Loucy (cell line): ENCODE measurements around the gene RERE.

ENCODE experiments used
- EZH2phosphoT487 ChIP-seq: fragments of 200-600 bp; IDR thresholded peaks from 2 replicates; pipeline ENCODE4 v1.6.1; 2018; ENCODE audit warnings: antibody characterized with exemption, mild to moderate bottlenecking, moderate library complexity, borderline replicate concordance
- TF ChIP-seq, protein P1 (sequence below): fragments of 200-600 bp; sonication (generic); conservative IDR thresholded peaks from 2 replicates; pipeline ENCODE4 v1.5.1; 2014; ENCODE audit warnings: mild to moderate bottlenecking, antibody characterized with exemption, low read length

DNA sequence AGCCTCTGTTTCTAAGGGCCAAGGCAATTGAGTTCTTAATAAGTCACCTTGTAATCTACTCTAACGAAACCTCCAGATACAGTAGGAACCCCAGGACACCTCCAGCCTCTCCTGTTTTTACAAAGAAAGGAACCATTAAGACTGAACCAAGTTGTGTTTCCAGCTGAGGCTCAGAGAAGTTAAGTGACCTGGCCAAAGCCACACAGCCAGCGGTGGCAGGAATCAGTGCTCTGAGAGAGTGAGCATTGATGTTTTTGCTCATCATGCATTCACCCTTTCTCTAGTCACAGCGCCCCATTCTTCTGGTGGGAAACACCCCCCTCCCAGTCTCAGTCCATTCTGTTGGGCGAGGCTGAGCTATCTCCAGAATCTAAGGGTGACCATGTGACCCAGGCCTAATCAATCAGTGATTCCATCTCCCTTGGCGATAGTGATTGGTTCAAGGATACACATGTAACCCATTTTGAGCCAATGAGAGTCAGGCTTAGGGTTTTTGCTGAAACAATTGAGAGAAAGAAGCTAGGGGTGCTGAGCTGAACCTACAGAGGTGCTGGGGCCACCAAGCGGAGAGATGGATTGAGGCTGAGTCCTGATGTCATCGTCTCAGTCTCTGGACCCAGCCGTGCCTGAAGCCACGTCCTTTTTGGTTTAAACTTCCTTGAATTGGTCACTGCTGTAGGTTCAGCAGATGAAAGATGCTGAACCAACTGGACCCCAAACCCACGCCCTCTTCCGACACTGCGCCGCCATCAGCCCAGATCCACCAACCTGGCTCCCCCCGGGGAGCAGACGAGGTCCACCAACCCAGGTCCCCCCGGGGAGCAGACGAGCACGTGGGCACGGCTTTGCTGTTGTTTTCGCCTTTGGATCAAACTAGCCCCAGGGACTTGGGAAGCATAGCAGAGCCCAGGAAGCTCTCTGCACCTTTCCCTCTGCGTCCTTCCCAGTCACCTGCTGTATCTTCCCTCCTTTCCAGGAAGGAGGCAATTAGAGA is 28.0 kb upstream of the RERE start:
- TF ChIP-seq, protein P1, sequence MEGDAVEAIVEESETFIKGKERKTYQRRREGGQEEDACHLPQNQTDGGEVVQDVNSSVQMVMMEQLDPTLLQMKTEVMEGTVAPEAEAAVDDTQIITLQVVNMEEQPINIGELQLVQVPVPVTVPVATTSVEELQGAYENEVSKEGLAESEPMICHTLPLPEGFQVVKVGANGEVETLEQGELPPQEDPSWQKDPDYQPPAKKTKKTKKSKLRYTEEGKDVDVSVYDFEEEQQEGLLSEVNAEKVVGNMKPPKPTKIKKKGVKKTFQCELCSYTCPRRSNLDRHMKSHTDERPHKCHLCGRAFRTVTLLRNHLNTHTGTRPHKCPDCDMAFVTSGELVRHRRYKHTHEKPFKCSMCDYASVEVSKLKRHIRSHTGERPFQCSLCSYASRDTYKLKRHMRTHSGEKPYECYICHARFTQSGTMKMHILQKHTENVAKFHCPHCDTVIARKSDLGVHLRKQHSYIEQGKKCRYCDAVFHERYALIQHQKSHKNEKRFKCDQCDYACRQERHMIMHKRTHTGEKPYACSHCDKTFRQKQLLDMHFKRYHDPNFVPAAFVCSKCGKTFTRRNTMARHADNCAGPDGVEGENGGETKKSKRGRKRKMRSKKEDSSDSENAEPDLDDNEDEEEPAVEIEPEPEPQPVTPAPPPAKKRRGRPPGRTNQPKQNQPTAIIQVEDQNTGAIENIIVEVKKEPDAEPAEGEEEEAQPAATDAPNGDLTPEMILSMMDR, result no peak
- TF ChIP-seq EZH2phosphoT487, result no peak
